Memory B cell (primary cell): Measurements from ENCODE around the gene TEC.

Experiments
- ATAC-seq: fragments of 150-1000 bp; cut with Tn5 transposase; 2 replicates; pipeline ENCODE4 v1.10.0; 2021; ENCODE audit warnings: low read depth, mild to moderate bottlenecking, moderate library complexity
- DNase-seq, 2 donors: peaks; one replicate each; pipeline ENCODE4 v3.0.0; 2022; ENCODE audit warnings: low spot score in 2 of 2
- H3K27ac Mint-ChIP-seq: one replicate; pipeline ENCODE4 v1.8.0; 2022; ENCODE audit warnings: mild to moderate bottlenecking, moderate library complexity, mixed read lengths
- H3K27me3 Mint-ChIP-seq: one replicate; pipeline ENCODE4 v1.8.0; 2022; ENCODE audit warnings: mixed read lengths
- H3K36me3 Mint-ChIP-seq: one replicate; pipeline ENCODE4 v1.8.0; 2022; ENCODE audit warnings: mild to moderate bottlenecking, mixed read lengths
- H3K4me1 Mint-ChIP-seq: one replicate; pipeline ENCODE4 v1.8.0; 2022; ENCODE audit warnings: mixed read lengths
- H3K4me3 Mint-ChIP-seq: one replicate; pipeline ENCODE4 v1.8.0; 2022; ENCODE audit warnings: mild to moderate bottlenecking, moderate library complexity, mixed read lengths
- H3K9me3 Mint-ChIP-seq: one replicate; pipeline ENCODE4 v1.8.0; 2022; ENCODE audit warnings: mixed read lengths

The TEC gene

GRCh38 chr4:48137846-48138245 is 131.8 kb downstream of the TEC start:
- no peak overlapping the region for H3K4me3 Mint-ChIP-seq
- ATAC-seq (no peak), DNase-seq (no peak)
- no peaks in the 10 kb centered on the region for H3K9me3 Mint-ChIP-seq
- no peak overlapping the region for H3K27ac Mint-ChIP-seq
- H3K27me3 Mint-ChIP-seq = no peaks in the 10 kb centered on the region
- H3K36me3 Mint-ChIP-seq = peaks cover 12% of the 10 kb centered on the region
- peaks cover 28% of the 10 kb centered on the region for H3K4me1 Mint-ChIP-seq

- H3K27me3 Mint-ChIP-seq = no peaks in the 10 kb centered on the region
- H3K4me1 Mint-ChIP-seq = peaks cover 12% of the 10 kb centered on the region
- peaks cover 12% of the 10 kb centered on the region for H3K36me3 Mint-ChIP-seq
- no peak within 1 kb of the TSS for H3K4me3 Mint-ChIP-seq
- no peaks in the 10 kb centered on the region for H3K9me3 Mint-ChIP-seq
- no peak for ATAC-seq
- H3K27ac Mint-ChIP-seq = no peak within 1 kb of the TSS
- DNase-seq = no peak
These were observed 135.6 kb downstream of the TEC start, which contains the start of gene TXK for GRCh38 chr4:48134081-48134480. TSS of gene TXK (minus strand) at chr4:48134250. CDS start at chr4:48134170, 80 bp downstream.

GRCh38 chr4:48133669-48134068 is 136.0 kb downstream of the TEC start:
- Mint-ChIP-seq H3K27ac (no peak overlapping the region), H3K4me1 (peaks cover 7% of the 10 kb centered on the region), H3K27me3 (no peaks in the 10 kb centered on the region), H3K9me3 (no peaks in the 10 kb centered on the region), H3K4me3 (no peak overlapping the region), H3K36me3 (peaks cover 12% of the 10 kb centered on the region)
- ATAC-seq (no peak), DNase-seq (no peak)

GRCh38 chr4:48131736-48132135 is 137.9 kb downstream of the TEC start:
- Mint-ChIP-seq H3K4me3 (no peak overlapping the region), H3K27ac (no peak overlapping the region), H3K4me1 (peaks cover 6% of the 10 kb centered on the region), H3K9me3 (no peaks in the 10 kb centered on the region), H3K27me3 (no peaks in the 10 kb centered on the region), H3K36me3 (peaks cover 8% of the 10 kb centered on the region)
- no peak for DNase-seq
- ATAC-seq = no peak

GRCh38 chr4:48130100-48130499 is 139.5 kb downstream of the TEC start:
- Mint-ChIP-seq H3K36me3 (peaks cover 3% of the 10 kb centered on the region), H3K27ac (no peak overlapping the region), H3K27me3 (no peaks in the 10 kb centered on the region), H3K4me3 (no peak overlapping the region), H3K4me1 (peaks cover 6% of the 10 kb centered on the region), H3K9me3 (no peaks in the 10 kb centered on the region)
- ATAC-seq = no peak
- DNase-seq = no peak

GRCh38 chr4:48129307-48130014 is 140.2 kb downstream of the TEC start:
- no peaks in the 10 kb centered on the region for H3K27me3 Mint-ChIP-seq
- H3K4me1 Mint-ChIP-seq = peaks cover 6% of the 10 kb centered on the region
- H3K36me3 Mint-ChIP-seq = no peaks in the 10 kb centered on the region
- H3K9me3 Mint-ChIP-seq = no peaks in the 10 kb centered on the region
- no peak overlapping the region for H3K27ac Mint-ChIP-seq
- no peak for ATAC-seq
- DNase-seq = no peak
- H3K4me3 Mint-ChIP-seq = no peak overlapping the region

GRCh38 chr4:48127682-48128404 is 141.8 kb downstream of the TEC start:
- peak; percentile 24 to 30 for DNase-seq
- H3K27ac Mint-ChIP-seq = no peak overlapping the region
- H3K27me3 Mint-ChIP-seq = no peaks in the 10 kb centered on the region
- no peaks in the 10 kb centered on the region for H3K36me3 Mint-ChIP-seq
- ATAC-seq = peak; percentile 69
- peaks cover 6% of the 10 kb centered on the region for H3K4me1 Mint-ChIP-seq
- H3K9me3 Mint-ChIP-seq = no peaks in the 10 kb centered on the region
- H3K4me3 Mint-ChIP-seq = peak overlapping the region; percentile 33

GRCh38 chr4:48127231-48127630 is 142.4 kb downstream of the TEC start:
- no peak overlapping the region for H3K4me3 Mint-ChIP-seq
- H3K27me3 Mint-ChIP-seq = no peaks in the 10 kb centered on the region
- H3K27ac Mint-ChIP-seq = no peak overlapping the region
- peaks cover 6% of the 10 kb centered on the region for H3K4me1 Mint-ChIP-seq
- no peaks in the 10 kb centered on the region for H3K9me3 Mint-ChIP-seq
- DNase-seq = no peak
- no peak for ATAC-seq
- no peaks in the 10 kb centered on the region for H3K36me3 Mint-ChIP-seq

- ATAC-seq (no peak), DNase-seq (no peak)
- H3K27ac Mint-ChIP-seq = no peak overlapping the region
These were observed 143.0 kb downstream of the TEC start for GRCh38 chr4:48126621-48127020.

GRCh38 chr4:48124870-48125269 is 144.8 kb downstream of the TEC start:
- Mint-ChIP-seq H3K27ac (no peak overlapping the region), H3K4me1 (peaks cover 6% of the 10 kb centered on the region), H3K27me3 (no peaks in the 10 kb centered on the region), H3K9me3 (no peaks in the 10 kb centered on the region), H3K36me3 (no peaks in the 10 kb centered on the region), H3K4me3 (no peak overlapping the region)
- ATAC-seq (no peak), DNase-seq (no peak)

More at GRCh38 chr4:48126621-48127020, 143.0 kb downstream of the TEC start:
- no peak overlapping the region for H3K4me3 Mint-ChIP-seq
- H3K4me1 Mint-ChIP-seq = peaks cover 6% of the 10 kb centered on the region
- no peaks in the 10 kb centered on the region for H3K36me3 Mint-ChIP-seq
- H3K9me3 Mint-ChIP-seq = no peaks in the 10 kb centered on the region
- no peaks in the 10 kb centered on the region for H3K27me3 Mint-ChIP-seq

GRCh38 chr4:48122756-48123155 is 146.9 kb downstream of the TEC start:
- no peak for ATAC-seq
- Mint-ChIP-seq H3K9me3 (no peaks in the 10 kb centered on the region), H3K27me3 (no peaks in the 10 kb centered on the region), H3K36me3 (no peaks in the 10 kb centered on the region), H3K27ac (no peak overlapping the region), H3K4me3 (no peak overlapping the region), H3K4me1 (peaks cover 4% of the 10 kb centered on the region)
- DNase-seq = no peak

- Mint-ChIP-seq H3K36me3 (no peaks in the 10 kb centered on the region), H3K4me1 (no peaks in the 10 kb centered on the region)
These were observed 148.5 kb downstream of the TEC start for GRCh38 chr4:48121180-48121579.

GRCh38 chr4:48120132-48120531 is 149.5 kb downstream of the TEC start:
- no peaks in the 10 kb centered on the region for H3K36me3 Mint-ChIP-seq
- no peaks in the 10 kb centered on the region for H3K9me3 Mint-ChIP-seq
- no peak overlapping the region for H3K27ac Mint-ChIP-seq
- no peak overlapping the region for H3K4me3 Mint-ChIP-seq
- DNase-seq (no peak), ATAC-seq (no peak)
- H3K4me1 Mint-ChIP-seq = no peaks in the 10 kb centered on the region
- H3K27me3 Mint-ChIP-seq = no peaks in the 10 kb centered on the region

More at GRCh38 chr4:48121180-48121579, 148.5 kb downstream of the TEC start:
- H3K9me3 Mint-ChIP-seq = no peaks in the 10 kb centered on the region
- H3K4me3 Mint-ChIP-seq = no peak overlapping the region
- no peak overlapping the region for H3K27ac Mint-ChIP-seq
- no peaks in the 10 kb centered on the region for H3K27me3 Mint-ChIP-seq
- DNase-seq (no peak), ATAC-seq (no peak)

- no peak overlapping the region for H3K27ac Mint-ChIP-seq
- no peaks in the 10 kb centered on the region for H3K4me1 Mint-ChIP-seq
- no peaks in the 10 kb centered on the region for H3K9me3 Mint-ChIP-seq
- no peaks in the 10 kb centered on the region for H3K36me3 Mint-ChIP-seq
- no peaks in the 10 kb centered on the region for H3K27me3 Mint-ChIP-seq
- DNase-seq = no peak
- ATAC-seq = no peak
- H3K4me3 Mint-ChIP-seq = no peak overlapping the region
These were observed 150.0 kb downstream of the TEC start for GRCh38 chr4:48119646-48120045.
